Measurements from ENCODE around the gene HID1.

- no peak for TF ChIP-seq SUZ12 (IDR thresholded peaks at IDR 0.05; ENCODE audit: extremely low read depth, insufficient read depth, insufficient read length)
- TF ChIP-seq ZNF274 (IDR thresholded peaks at IDR 0.05; ENCODE audit: low read depth, low read length) = no peak
- no peak for TF ChIP-seq YY1 (IDR thresholded peaks at IDR 0.05; ENCODE audit: insufficient read depth, insufficient read length)
Measured at GRCh38 chr17:74924250-74924948, 48.2 kb downstream of the HID1 start, which contains the start of gene OTOP2.
